GM23338 (cell line): ENCODE results near the gene ZDHHC12.
"Not testable (repeated sequence)": the region's sequence is repeated elsewhere in the genome, so short reads cannot be mapped to it uniquely, and the experiment has no call there.

Experiments
- CREB1 ChIP-seq: fragments of 250-450 bp; sonication (Bioruptor Pico); IDR thresholded peaks from 2 replicates; pipeline ENCODE4 v1.5.0; 2020; ENCODE audit warnings: low read depth, mild to moderate bottlenecking, moderate library complexity
- EZH2 ChIP-seq: fragments of 200-600 bp; sonication (generic); IDR thresholded peaks from one replicate; pipeline ENCODE4 v1.8.0; 2017; ENCODE audit warnings: antibody characterized with exemption, mild to moderate bottlenecking, low read depth; ENCODE audit not compliant: unreplicated experiment
- EZH2phosphoT487 ChIP-seq: fragments of 200-600 bp; sonication (generic); IDR thresholded peaks from one replicate; pipeline ENCODE4 v1.8.1; 2018; ENCODE audit warnings: antibody characterized with exemption; ENCODE audit not compliant: unreplicated experiment
- JUNB ChIP-seq: IDR thresholded peaks from one replicate; pipeline ENCODE4 v1.6.1; 2016; ENCODE audit warnings: antibody characterized with exemption; ENCODE audit not compliant: unreplicated experiment
- POLR2AphosphoS5 ChIP-seq: IDR thresholded peaks from 2 replicates; pipeline ENCODE4 v1.6.1; 2016; ENCODE audit warnings: antibody characterized with exemption, low read depth
- ZNF114 ChIP-seq: fragments of 250-450 bp; sonication (Bioruptor Pico); IDR thresholded peaks from 2 replicates; pipeline ENCODE4 v1.5.0; 2020; ENCODE audit warnings: mild to moderate bottlenecking, moderate library complexity
- ZNF331 ChIP-seq: fragments of 250-450 bp; sonication (Bioruptor Pico); IDR thresholded peaks from 2 replicates; pipeline ENCODE4 v1.5.0; 2020; ENCODE audit warnings: low read depth, mild to moderate bottlenecking, moderate library complexity
- TF ChIP-seq, protein P1 (sequence below), 2 experiments: fragments of 200-600 bp in 1 of 2; sonication (generic) in 1 of 2; conservative IDR thresholded peaks; 2 replicates each; pipeline versions ENCODE4 v1.5.1 to v1.6.1; 2016 to 2017; ENCODE audit warnings: antibody characterized with exemption in 2 of 2, low read depth in 2 of 2, mild to moderate bottlenecking in 2 of 2, moderate library complexity in 1 of 2
- TF ChIP-seq, protein P2 (sequence below): IDR thresholded peaks from one replicate; pipeline ENCODE4 v1.6.1; 2018; ENCODE audit warnings: antibody characterized with exemption; ENCODE audit not compliant: unreplicated experiment
- TF ChIP-seq, protein P3 (sequence below): IDR thresholded peaks from 2 replicates; pipeline ENCODE4 v1.6.1; 2016; ENCODE audit warnings: antibody characterized with exemption

DNA sequence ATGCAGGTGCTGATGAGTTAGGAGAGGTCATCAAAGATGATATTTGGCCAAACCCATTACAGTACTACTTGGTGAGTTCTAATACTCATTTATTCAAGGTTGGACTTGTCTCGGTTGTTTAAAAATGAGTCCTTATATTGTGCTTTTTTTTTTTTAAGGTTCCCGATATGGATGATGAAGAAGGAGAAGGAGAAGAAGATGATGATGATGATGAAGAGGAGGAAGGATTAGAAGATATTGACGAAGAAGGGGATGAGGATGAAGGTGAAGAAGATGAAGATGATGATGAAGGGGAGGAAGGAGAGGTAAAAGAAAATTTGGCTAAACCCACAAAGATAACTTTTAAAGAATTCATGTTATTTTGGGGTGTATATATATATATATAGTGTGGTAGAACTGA lies 30.2 kb downstream of the ZDHHC12 start:
- TF ChIP-seq, protein P1, sequence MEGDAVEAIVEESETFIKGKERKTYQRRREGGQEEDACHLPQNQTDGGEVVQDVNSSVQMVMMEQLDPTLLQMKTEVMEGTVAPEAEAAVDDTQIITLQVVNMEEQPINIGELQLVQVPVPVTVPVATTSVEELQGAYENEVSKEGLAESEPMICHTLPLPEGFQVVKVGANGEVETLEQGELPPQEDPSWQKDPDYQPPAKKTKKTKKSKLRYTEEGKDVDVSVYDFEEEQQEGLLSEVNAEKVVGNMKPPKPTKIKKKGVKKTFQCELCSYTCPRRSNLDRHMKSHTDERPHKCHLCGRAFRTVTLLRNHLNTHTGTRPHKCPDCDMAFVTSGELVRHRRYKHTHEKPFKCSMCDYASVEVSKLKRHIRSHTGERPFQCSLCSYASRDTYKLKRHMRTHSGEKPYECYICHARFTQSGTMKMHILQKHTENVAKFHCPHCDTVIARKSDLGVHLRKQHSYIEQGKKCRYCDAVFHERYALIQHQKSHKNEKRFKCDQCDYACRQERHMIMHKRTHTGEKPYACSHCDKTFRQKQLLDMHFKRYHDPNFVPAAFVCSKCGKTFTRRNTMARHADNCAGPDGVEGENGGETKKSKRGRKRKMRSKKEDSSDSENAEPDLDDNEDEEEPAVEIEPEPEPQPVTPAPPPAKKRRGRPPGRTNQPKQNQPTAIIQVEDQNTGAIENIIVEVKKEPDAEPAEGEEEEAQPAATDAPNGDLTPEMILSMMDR (conservative IDR thresholded peaks at IDR 0.05; ENCODE audit: low read depth in 2 of 2), result not testable (repeated sequence)
- TF ChIP-seq POLR2AphosphoS5; ZNF331 (CRISPR knock-in tag); CREB1 (CRISPR knock-in tag); JUNB; EZH2; EZH2phosphoT487; ZNF114 (CRISPR knock-in tag): not testable (repeated sequence)
- TF ChIP-seq, protein P2, sequence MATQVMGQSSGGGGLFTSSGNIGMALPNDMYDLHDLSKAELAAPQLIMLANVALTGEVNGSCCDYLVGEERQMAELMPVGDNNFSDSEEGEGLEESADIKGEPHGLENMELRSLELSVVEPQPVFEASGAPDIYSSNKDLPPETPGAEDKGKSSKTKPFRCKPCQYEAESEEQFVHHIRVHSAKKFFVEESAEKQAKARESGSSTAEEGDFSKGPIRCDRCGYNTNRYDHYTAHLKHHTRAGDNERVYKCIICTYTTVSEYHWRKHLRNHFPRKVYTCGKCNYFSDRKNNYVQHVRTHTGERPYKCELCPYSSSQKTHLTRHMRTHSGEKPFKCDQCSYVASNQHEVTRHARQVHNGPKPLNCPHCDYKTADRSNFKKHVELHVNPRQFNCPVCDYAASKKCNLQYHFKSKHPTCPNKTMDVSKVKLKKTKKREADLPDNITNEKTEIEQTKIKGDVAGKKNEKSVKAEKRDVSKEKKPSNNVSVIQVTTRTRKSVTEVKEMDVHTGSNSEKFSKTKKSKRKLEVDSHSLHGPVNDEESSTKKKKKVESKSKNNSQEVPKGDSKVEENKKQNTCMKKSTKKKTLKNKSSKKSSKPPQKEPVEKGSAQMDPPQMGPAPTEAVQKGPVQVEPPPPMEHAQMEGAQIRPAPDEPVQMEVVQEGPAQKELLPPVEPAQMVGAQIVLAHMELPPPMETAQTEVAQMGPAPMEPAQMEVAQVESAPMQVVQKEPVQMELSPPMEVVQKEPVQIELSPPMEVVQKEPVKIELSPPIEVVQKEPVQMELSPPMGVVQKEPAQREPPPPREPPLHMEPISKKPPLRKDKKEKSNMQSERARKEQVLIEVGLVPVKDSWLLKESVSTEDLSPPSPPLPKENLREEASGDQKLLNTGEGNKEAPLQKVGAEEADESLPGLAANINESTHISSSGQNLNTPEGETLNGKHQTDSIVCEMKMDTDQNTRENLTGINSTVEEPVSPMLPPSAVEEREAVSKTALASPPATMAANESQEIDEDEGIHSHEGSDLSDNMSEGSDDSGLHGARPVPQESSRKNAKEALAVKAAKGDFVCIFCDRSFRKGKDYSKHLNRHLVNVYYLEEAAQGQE, result not testable (repeated sequence)
- TF ChIP-seq, protein P3, sequence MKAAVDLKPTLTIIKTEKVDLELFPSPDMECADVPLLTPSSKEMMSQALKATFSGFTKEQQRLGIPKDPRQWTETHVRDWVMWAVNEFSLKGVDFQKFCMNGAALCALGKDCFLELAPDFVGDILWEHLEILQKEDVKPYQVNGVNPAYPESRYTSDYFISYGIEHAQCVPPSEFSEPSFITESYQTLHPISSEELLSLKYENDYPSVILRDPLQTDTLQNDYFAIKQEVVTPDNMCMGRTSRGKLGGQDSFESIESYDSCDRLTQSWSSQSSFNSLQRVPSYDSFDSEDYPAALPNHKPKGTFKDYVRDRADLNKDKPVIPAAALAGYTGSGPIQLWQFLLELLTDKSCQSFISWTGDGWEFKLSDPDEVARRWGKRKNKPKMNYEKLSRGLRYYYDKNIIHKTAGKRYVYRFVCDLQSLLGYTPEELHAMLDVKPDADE, result not testable (repeated sequence)
